Dendritic cell treated with granulocyte-macrophage colony-stimulating factor and Interleukin-4, amounts not matched to agents 40 ng/mL and 50 ng/mL, for 4 days (primary cell): Measurements from ENCODE around the gene CHERP.

Experiments used
- H3K27ac Mint-ChIP-seq: one replicate; pipeline ENCODE4 v1.8.0; 2022; ENCODE audit warnings: mild to moderate bottlenecking, mixed read lengths
- H3K27me3 Mint-ChIP-seq: one replicate; pipeline ENCODE4 v1.8.0; 2022; ENCODE audit warnings: mild to moderate bottlenecking, mixed read lengths
- H3K36me3 Mint-ChIP-seq: one replicate; pipeline ENCODE4 v1.8.0; 2022; ENCODE audit warnings: low read depth, mixed read lengths
- H3K4me1 Mint-ChIP-seq: one replicate; pipeline ENCODE4 v1.8.0; 2022; ENCODE audit warnings: low read depth, mixed read lengths
- H3K4me3 Mint-ChIP-seq: one replicate; pipeline ENCODE4 v1.8.0; 2022; ENCODE audit warnings: mild to moderate bottlenecking, moderate library complexity, mixed read lengths
- H3K9me3 Mint-ChIP-seq: one replicate; pipeline ENCODE4 v1.8.0; 2022; ENCODE audit warnings: mixed read lengths
- intact Hi-C: fragments of 100-400 bp; cut with micrococcal nuclease; formaldehyde crosslinking; loops from one replicate; pipeline ENCODE4 v1.15.0; 2022

The CHERP gene

GRCh38 chr19:16542045-16542909 is at the start of gene CHERP:
CHERP (minus strand) TSS chr19:16542437; CDS start chr19:16542378, 59 bp downstream.
- H3K4me1 Mint-ChIP-seq, result peaks cover 52% of the 10 kb centered on the region

GRCh38 chr19:16590876-16591802 is 48.9 kb upstream of the CHERP start:
- Mint-ChIP-seq H3K27me3 (no peaks in the 10 kb centered on the region), H3K36me3 (peaks cover 13% of the 10 kb centered on the region), H3K27ac (no peak overlapping the region), H3K9me3 (no peaks in the 10 kb centered on the region), H3K4me3 (no peak overlapping the region), H3K4me1 (peaks cover 85% of the 10 kb centered on the region)
- intact Hi-C loops, result no loop called here

More at GRCh38 chr19:16542045-16542909, at the start of gene CHERP:
- Mint-ChIP-seq H3K27me3 (no peaks in the 10 kb centered on the region), H3K9me3 (no peaks in the 10 kb centered on the region), H3K27ac (peak within 1 kb of the TSS; percentile 80), H3K36me3 (peaks cover 47% of the 10 kb centered on the region), H3K4me3 (peak within 1 kb of the TSS; percentile 82)
- intact Hi-C loops, result loop anchor here (1.0 to 10.0 kb wide), 5 partner anchors 30 to 97 kb away; partner anchors contain the start of genes C19orf44, CALR3, MED26 and SLC35E1

- Mint-ChIP-seq H3K9me3 (no peaks in the 10 kb centered on the region), H3K36me3 (peaks cover 25% of the 10 kb centered on the region), H3K27ac (no peak overlapping the region), H3K4me3 (no peak overlapping the region), H3K27me3 (no peaks in the 10 kb centered on the region), H3K4me1 (peaks cover 85% of the 10 kb centered on the region)
- intact Hi-C loops, result no loop called here
Observed at GRCh38 chr19:16589917-16590316, 47.7 kb upstream of the CHERP start.

GRCh38 chr19:16588824-16589577 is 46.8 kb upstream of the CHERP start:
- H3K27me3 Mint-ChIP-seq, result no peaks in the 10 kb centered on the region
- H3K4me3 Mint-ChIP-seq, result no peak overlapping the region
- H3K4me1 Mint-ChIP-seq, result peaks cover 79% of the 10 kb centered on the region
- peak overlapping the region; percentile 98 for H3K27ac Mint-ChIP-seq
- peaks cover 30% of the 10 kb centered on the region for H3K36me3 Mint-ChIP-seq
- no peaks in the 10 kb centered on the region for H3K9me3 Mint-ChIP-seq
- intact Hi-C loops, result no loop called here

GRCh38 chr19:16587833-16588823 is 45.9 kb upstream of the CHERP start:
- peaks cover 79% of the 10 kb centered on the region for H3K4me1 Mint-ChIP-seq
- intact Hi-C loops, result no loop called here
- H3K36me3 Mint-ChIP-seq, result peaks cover 26% of the 10 kb centered on the region
- peak overlapping the region; percentile 98 for H3K27ac Mint-ChIP-seq
- peak overlapping the region; percentile 57 for H3K4me3 Mint-ChIP-seq
- no peaks in the 10 kb centered on the region for H3K27me3 Mint-ChIP-seq
- H3K9me3 Mint-ChIP-seq, result no peaks in the 10 kb centered on the region

GRCh38 chr19:16586991-16587832 is 45.0 kb upstream of the CHERP start:
- H3K27me3 Mint-ChIP-seq, result no peaks in the 10 kb centered on the region
- intact Hi-C loops, result no loop called here
- H3K4me1 Mint-ChIP-seq, result peaks cover 82% of the 10 kb centered on the region
- H3K4me3 Mint-ChIP-seq, result peak overlapping the region; percentile 57
- no peaks in the 10 kb centered on the region for H3K9me3 Mint-ChIP-seq
- peak overlapping the region; percentile 98 for H3K27ac Mint-ChIP-seq
- H3K36me3 Mint-ChIP-seq, result peaks cover 20% of the 10 kb centered on the region

GRCh38 chr19:16586477-16586871 is 44.2 kb upstream of the CHERP start:
- intact Hi-C loops, result no loop called here
- Mint-ChIP-seq H3K4me3 (peak overlapping the region; percentile 87), H3K27me3 (no peaks in the 10 kb centered on the region), H3K9me3 (no peaks in the 10 kb centered on the region), H3K36me3 (peaks cover 26% of the 10 kb centered on the region), H3K27ac (peak overlapping the region; percentile 98), H3K4me1 (peaks cover 83% of the 10 kb centered on the region)

GRCh38 chr19:16585808-16586476 is 43.7 kb upstream of the CHERP start:
- H3K9me3 Mint-ChIP-seq, result no peaks in the 10 kb centered on the region
- intact Hi-C loops, result loop anchor here (2.0 kb wide), 1 partner anchor 43 kb away; the partner anchor contains the start of gene MED26
- peak overlapping the region; percentile 87 for H3K4me3 Mint-ChIP-seq
- peaks cover 30% of the 10 kb centered on the region for H3K36me3 Mint-ChIP-seq
- peaks cover 88% of the 10 kb centered on the region for H3K4me1 Mint-ChIP-seq
- no peaks in the 10 kb centered on the region for H3K27me3 Mint-ChIP-seq
- peak overlapping the region; percentile 98 for H3K27ac Mint-ChIP-seq

- intact Hi-C loops, result loop anchor here (2.0 kb wide), 1 partner anchor 44 kb away; the partner anchor contains the start of gene MED26
- Mint-ChIP-seq H3K4me3 (peak overlapping the region; percentile 87), H3K4me1 (peaks cover 91% of the 10 kb centered on the region), H3K27ac (peak overlapping the region; percentile 98), H3K27me3 (no peaks in the 10 kb centered on the region), H3K36me3 (peaks cover 37% of the 10 kb centered on the region), H3K9me3 (no peaks in the 10 kb centered on the region)
Observed at GRCh38 chr19:16585094-16585801, 43.0 kb upstream of the CHERP start.

- H3K4me3 Mint-ChIP-seq, result peak overlapping the region; percentile 87
- intact Hi-C loops, result loop anchor here (1.0 to 2.0 kb wide), 2 partner anchors 12 to 44 kb away; partner anchors contain the start of genes MED26 and SLC35E1
- H3K27me3 Mint-ChIP-seq, result no peaks in the 10 kb centered on the region
- H3K27ac Mint-ChIP-seq, result peak overlapping the region; percentile 98
- H3K4me1 Mint-ChIP-seq, result peaks cover 90% of the 10 kb centered on the region
- no peaks in the 10 kb centered on the region for H3K9me3 Mint-ChIP-seq
- peaks cover 45% of the 10 kb centered on the region for H3K36me3 Mint-ChIP-seq
Observed at GRCh38 chr19:16584248-16585093, 42.2 kb upstream of the CHERP start.
